GM12875 (cell line): ENCODE measurements around the gene LCLAT1.

Experiments
- H3K4me3 ChIP-seq: one replicate; pipeline ENCODE4 v1.5.1; 2011; ENCODE audit warnings: low read depth, low read length, control low read depth
- TF ChIP-seq, protein P1 (sequence below): IDR thresholded peaks from 2 replicates; pipeline ENCODE4 v1.5.1; 2011; ENCODE audit warnings: low read depth, mild to moderate bottlenecking, control low read depth, inconsistent platforms, low read length, moderate library complexity, borderline replicate concordance; ENCODE audit not compliant: insufficient read depth

Gene LCLAT1

GRCh38 chr2:30454571-30454970 lies 7.5 kb downstream of the LCLAT1 start:
- H3K4me3 ChIP-seq = no peak overlapping the region
- TF ChIP-seq, protein P1, sequence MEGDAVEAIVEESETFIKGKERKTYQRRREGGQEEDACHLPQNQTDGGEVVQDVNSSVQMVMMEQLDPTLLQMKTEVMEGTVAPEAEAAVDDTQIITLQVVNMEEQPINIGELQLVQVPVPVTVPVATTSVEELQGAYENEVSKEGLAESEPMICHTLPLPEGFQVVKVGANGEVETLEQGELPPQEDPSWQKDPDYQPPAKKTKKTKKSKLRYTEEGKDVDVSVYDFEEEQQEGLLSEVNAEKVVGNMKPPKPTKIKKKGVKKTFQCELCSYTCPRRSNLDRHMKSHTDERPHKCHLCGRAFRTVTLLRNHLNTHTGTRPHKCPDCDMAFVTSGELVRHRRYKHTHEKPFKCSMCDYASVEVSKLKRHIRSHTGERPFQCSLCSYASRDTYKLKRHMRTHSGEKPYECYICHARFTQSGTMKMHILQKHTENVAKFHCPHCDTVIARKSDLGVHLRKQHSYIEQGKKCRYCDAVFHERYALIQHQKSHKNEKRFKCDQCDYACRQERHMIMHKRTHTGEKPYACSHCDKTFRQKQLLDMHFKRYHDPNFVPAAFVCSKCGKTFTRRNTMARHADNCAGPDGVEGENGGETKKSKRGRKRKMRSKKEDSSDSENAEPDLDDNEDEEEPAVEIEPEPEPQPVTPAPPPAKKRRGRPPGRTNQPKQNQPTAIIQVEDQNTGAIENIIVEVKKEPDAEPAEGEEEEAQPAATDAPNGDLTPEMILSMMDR = no peak

GRCh38 chr2:30455114-30455738 lies 8.2 kb downstream of the LCLAT1 start:
- TF ChIP-seq, protein P1 = no peak
- no peak overlapping the region for H3K4me3 ChIP-seq

DNA sequence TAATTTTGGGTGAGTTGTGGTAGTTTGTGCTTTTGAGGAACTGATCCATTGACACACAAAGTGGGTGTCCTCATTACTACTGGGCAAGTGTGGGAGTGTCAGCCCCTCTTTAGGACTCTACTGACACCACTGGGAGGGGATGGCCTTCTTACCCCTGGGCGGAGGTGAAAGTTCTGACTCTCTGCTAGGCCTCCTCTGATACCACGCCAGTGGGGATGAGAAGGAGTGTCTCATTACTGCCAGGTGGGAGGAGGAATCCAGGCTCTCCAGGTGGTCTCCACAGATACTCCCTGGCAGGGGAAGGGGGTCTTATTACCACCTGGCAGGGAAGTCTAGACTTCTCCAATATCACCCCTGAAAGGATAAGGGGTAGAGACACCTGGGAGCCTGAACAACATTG lies 9.1 kb downstream of the LCLAT1 start:
- H3K4me3 ChIP-seq = no peak overlapping the region
- TF ChIP-seq, protein P1 = no peak

DNA sequence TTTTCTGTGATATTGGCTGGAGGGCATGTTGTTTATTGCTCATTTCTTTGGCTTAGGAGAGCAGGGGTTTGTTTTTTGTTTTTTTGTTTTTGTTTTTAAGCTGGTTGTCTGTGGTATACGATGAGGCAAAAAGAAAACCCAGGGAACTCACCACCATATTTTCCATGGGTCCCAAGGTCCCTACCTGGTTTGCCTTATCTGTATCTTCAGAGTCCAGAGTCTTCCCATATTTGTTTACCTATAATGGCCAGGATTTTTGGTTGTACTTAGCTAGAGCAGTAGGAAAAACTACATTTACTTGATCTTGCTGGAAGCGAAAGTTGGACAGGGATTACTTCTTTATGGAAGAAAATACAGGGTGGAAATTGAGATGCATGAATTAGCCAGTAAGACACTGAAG lies 9.5 kb downstream of the LCLAT1 start:
- no peak overlapping the region for H3K4me3 ChIP-seq
- TF ChIP-seq, protein P1 = no peak

DNA sequence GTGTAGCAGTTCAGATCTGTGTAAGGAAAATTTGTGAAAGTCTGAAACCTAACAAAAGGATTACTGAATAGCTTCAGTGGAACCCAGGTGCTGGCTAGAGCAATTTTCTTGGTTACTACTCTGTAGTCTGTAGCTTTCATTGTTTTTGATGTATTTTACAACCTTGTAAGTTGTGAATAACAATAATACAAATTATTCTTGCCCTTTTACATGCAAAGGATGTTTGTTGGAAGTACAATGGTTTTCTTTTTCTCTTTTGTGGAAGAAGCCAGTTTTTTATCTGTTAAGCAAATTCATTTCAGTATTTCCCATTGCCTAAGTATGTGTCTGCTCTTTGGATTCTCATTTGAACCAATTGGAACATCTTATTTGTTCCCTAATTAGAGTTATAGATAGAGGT lies 10.2 kb downstream of the LCLAT1 start:
- no peak overlapping the region for H3K4me3 ChIP-seq
- TF ChIP-seq, protein P1 = no peak

DNA sequence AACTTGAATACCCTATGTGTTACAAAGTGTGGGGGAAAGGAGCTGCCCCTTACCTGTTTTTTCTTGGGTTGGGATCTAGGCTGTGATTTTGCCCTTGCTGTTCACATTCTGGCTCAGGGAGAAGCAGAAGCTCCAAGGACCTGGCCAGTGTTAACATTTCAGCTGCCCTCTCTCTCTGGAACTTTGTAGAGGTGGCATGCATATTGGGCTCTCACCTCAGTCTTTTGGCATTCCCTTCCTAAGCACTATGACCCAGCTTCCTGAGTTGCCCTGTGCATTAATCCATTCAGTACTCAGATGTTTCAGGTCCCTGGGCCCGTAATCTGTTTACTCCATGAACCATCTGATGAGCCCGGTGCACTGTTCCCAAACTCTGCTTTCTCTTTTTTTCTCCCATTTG lies 12.1 kb downstream of the LCLAT1 start:
- H3K4me3 ChIP-seq = no peak overlapping the region
- TF ChIP-seq, protein P1 = no peak

- TF ChIP-seq, protein P1 = no peak
- H3K4me3 ChIP-seq = no peak overlapping the region
Observed at GRCh38 chr2:30462131-30462857, 15.2 kb downstream of the LCLAT1 start.
